ENCODE data around the gene DPP6.

The DPP6 gene

DNA sequence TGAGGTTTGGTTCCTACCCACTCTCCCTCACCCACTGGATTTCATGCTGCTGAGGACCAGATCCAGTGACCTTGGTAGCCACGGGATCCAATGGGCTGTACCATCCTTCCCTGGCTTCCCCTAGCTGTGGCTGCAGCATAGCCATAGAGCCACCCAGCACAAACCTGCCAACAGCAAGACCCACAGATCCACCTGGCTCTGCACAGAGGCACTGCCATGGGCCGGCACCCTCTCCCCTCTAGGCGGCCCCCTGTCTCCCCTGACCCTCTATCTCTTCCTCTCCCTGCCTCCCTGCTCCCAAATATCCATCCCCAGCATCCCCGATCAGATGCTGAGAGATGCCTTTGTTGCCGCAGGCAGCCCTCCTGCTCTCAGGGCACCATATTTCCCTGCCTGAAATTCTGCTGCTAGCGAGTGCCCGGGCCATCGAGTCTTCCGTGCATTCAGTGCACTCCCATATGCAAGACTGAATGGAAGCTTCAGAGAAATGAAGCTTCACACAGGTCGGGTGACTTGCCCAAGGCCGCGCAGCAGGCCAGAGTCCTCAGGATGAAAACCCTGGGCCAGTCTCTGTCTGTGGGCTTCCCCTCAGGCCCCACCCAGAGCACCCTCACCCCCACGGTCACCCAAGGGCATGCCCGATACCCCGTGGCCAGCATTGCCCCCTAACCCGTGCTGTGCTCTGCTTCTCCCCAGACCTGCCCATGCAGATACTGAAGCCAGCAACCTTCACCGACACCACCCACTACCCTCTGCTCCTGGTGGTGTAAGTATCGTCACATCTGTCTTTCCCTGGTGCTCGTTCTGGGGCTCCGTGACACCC lies 819.9 kb downstream of the DPP6 start:
- DNase-seq, result no peak

DNA sequence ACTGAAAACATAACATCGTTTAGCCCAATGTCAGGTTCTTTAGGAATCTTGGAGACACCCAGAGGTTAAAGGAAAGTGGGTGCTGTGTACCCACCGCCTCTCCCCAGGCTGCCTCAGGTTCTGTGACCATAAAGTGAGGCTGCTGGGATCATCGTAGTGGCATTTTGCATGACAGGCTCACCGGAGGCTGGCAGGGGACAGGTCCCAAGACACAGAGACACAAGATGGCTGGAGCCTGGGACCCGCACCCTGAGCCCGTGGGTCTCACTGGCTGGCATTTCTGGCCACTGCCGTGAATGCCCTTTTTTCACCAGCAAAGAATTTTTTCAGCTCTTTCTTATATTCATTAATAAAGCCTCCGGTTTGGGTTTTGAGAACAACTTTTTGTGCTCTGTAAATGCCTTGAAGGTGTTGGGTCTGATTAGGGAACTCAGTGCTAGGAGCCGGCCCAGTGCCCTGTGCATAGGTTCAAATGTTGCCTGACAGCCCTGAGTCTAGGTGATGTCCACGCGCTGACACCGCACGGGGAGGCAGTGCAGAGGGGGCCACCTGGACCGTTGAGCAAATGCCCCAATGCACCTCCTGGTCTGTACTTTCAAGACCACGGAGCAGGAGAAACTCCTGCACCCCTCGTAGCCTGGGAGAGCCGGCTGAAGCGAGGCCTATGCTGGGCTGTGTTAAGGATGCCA lies 820.8 kb downstream of the DPP6 start:
- DNase-seq, result no peak

DNA sequence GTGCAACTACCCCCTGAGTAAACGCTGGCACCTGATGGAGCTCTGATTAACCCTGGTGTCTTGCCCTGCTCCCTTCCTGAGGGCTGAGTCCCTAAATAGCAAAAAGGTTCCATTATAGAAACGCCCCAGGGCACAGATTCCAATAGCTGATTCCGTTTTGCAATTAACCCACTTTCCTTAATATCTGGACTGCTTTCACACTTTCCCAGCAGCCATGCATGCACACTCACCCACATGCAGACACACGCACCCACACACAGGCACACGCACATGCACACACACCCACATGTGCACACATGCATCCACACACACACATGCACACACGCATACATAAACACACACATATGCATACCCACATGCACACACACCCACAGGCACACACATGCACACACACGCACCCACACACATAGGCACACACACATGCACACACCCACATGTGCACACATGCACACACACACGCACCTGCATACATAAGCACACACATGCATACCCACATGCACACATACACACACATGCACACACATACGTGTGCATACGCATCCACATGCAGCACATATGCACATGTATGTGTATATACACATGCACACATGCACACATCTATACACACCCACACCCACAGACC lies 821.4 kb downstream of the DPP6 start:
- no peak for DNase-seq

DNA sequence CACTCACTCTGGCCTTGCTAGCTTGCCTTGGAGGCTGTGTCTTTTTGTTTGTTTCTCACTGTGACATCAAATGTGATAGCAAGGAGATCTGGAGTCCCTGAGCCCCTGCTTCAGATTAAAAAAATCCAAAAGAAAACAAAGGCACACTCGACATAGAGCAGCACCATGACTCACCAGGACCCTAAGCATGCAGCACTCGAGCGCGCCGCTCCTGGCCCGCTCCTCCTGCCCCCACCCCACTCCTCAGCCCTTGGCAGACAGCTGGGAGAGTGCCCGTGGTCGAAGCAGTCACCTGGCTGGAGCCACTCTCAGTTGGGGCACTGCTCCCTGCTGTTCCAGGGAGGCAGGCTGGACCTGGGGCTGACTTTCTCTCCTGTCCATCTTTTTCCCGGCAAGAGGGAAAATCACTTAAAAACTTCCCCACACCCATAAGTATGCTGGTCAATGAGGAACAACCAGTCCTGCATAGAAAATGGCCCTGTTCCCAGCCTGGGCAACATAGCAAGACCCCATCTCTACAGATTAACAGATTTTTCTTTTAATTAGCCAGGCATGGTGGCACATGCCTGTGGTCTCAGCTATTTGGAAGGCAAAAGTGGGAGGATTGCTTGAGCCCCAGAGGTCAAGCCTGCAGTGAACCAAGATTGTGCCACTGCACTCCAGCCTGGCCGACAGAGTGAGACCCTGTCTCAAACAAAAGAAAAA lies 822.4 kb downstream of the DPP6 start:
- no peak for DNase-seq

GRCh38 chr7:154875297-154875696 lies 823.1 kb downstream of the DPP6 start:
- no peak for DNase-seq

GRCh38 chr7:154876516-154876915 lies 824.3 kb downstream of the DPP6 start:
- DNase-seq, result no peak

- no peak for DNase-seq
These were observed 824.8 kb downstream of the DPP6 start for GRCh38 chr7:154877031-154877430.

GRCh38 chr7:154879629-154880028 lies 827.4 kb downstream of the DPP6 start:
- no peak for DNase-seq

- DNase-seq, result no peak
These were observed 828.3 kb downstream of the DPP6 start for GRCh38 chr7:154880513-154880912.

DNA sequence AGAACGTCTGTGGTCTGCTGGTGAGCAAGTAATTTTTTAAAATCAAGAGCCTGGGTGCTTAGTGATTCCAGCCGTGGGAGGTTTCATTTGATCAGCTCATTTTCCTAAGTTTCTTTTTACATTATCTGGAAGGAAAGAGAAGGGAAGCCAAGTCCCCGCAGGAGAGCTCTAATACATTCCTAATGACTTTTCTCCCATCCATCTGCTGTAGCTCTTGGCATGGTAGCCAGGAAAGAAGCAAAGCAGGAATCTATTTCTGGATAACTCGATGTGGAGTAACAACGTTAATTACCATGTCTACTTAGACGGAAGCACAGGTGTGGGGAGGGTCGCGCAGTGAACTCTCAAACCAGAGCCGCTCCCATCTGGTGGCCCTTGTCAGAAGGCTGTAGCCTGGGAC lies 828.8 kb downstream of the DPP6 start:
- DNase-seq, result no peak

- no peak for DNase-seq
These were observed 829.3 kb downstream of the DPP6 start for GRCh38 chr7:154881526-154881925.

- DNase-seq, result no peak
These were observed 830.8 kb downstream of the DPP6 start for GRCh38 chr7:154882931-154883474.

DNA sequence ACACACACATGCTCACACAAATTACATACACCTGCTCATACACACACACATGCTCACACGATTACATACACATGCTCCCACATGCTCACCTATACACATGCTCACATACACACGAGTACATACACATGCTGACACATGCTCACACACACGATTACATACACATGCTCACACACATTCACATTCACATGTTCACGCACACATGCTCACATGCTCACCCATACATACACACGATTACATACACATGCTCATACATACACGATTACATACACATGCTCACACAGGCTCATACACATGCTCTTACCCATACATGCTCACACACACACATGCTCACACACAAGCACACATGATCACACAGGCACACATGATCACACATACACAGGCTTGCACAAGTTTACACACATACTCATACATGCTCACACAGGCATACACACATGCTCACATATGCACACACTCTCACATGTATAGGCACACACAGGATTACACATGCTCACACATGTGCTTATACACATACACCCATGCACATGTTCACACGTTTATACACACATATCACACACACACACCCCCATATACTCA lies 832.2 kb downstream of the DPP6 start:
- DNase-seq, result no peak

- DNase-seq, result no peak
These were observed 834.4 kb downstream of the DPP6 start for GRCh38 chr7:154886591-154886990.

DNA sequence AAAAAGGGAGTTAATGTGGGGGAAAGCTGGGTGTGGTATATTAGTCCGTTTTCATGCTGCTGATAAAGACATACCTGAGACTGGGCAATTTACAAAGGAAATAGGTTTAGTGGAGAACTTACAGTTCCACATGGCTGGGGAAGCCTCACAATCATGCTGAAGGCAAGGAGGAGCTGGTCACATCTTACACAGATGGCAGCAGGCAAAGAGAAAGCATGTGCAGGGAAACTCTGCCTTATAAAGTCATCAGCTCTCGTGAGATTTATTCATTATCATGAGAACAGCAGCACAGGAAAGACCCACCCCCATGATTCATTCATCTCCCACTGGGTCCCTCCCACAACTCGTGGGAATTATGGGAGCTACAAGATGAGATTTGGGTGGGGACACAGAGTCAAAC lies 836.5 kb downstream of the DPP6 start:
- DNase-seq, result no peak

DNA sequence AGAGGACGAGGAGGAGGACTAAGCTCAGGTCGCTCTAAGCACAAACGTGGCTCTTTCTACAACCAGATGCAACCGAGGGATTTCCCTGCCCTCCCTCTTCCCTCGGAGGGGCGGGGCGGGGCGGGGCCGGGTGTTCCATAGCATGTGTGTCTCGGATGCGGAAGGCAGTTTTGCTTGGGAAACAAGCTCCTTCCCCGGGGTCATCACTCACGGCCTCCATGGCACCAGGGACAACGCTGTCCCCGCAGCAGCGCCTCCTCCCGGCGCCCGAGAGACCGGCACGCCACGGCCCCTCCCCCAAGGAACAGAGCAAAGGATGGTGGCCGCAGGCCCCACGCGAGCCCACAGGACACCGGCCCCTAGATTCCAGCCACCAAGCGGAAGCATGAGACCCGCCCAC lies 840.3 kb downstream of the DPP6 start:
- DNase-seq, result no peak

DNA sequence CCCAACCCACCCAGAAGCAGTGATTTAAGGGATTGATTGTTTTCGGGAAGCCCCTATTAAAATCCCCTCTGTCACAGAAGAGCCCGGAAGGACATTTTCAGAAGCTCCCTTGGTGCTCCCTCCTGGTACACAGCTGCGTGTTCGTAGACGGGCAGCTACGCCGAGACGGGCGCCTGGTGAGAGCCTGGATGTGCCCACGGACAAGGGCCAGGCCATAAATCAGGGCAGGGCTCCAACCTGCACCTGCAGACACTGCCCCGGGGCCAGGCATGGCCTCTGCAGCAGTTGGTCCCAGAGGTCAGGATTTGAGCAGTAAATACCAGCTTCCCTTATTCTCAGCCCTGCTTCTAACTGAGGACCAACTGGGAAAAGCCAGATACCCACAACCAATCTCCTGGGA lies 843.9 kb downstream of the DPP6 start:
- DNase-seq, result no peak

DNA sequence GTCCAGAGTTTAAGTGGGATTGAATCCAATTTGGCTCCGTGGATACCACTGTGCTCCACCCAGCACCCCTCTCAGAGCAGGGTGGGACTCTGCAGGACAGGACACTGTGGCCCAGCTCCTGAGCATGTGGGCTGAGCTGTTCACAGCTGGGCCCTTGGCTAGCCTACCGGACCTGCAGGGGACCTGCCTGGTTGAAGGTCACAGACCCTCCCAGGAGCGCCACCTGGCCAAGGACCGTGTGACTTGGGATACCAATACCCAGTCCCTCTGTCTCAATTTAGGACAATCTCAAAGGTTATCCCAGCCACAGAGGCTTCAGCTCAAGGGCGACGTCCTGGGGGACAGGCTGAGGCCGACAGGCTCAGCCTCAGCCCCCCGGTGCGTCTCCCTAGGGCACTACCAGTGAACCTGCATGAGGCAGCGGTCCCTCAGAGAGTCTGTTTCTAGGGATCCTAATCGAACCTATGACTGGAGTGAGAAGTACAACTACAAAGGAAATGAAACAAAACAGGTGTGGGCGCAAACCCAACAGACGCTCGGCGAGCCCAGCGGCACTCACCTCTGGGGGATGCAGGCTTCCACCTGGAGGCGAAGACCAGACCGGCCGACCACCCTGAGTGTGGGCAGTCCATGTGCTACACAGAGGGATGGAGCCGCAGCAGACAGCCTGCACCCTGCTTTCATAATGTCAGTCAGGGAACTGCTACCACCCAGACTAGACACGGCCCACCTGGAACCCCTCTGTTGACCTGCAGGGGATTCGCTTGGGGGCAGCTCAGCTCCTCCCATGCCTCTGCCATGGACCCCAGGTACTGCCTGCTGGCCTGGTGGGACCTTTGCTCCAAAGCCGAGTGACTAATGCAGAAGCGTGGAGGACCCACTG lies 847.0 kb downstream of the DPP6 start:
- DNase-seq, result no peak

GRCh38 chr7:154899862-154900261 lies 847.7 kb downstream of the DPP6 start:
- no peak for DNase-seq

DNA sequence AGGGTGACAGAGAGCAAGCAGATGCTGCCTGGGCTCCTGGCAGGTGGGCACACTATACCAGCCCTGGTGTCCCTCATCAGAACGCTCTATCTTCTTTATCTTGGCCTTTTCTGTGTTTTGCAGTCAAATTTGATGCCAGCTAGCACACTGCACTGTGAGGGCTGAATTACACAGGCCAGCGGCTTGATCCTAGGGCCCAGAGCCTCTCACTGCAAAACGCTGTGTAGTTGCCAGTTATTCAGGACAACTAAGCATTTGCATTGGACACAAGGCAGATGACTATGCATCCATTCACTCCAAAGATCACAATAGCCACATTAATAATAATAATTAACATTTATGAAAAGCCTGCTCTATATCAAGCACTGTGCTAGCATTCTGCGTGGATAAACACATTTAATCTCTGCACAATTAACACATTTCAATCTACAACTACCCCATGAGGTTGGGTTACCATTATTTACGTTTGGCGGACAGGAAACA lies 850.4 kb downstream of the DPP6 start:
- DNase-seq, result no peak

- no peak for DNase-seq
These were observed 851.0 kb downstream of the DPP6 start for GRCh38 chr7:154903083-154903731.

Data from activated CD4-positive, alpha-beta T cell treated with anti-CD3 and anti-CD28 coated beads, Interleukin-2, amount 50 U/mL, for 16 hours (primary cell).